Ecto neural progenitor cell (in vitro differentiated cells): ENCODE measurements around the gene HSPE1.
"Not testable (repeated sequence)": the region's sequence is repeated elsewhere in the genome, so short reads cannot be mapped to it uniquely, and the experiment has no call there.

Experiments used
- DNase-seq: peaks from one replicate; pipeline ENCODE4 v3.0.0-alpha.2; 2018; ENCODE audit warnings: low spot score

HSPE1 gene

DNA sequence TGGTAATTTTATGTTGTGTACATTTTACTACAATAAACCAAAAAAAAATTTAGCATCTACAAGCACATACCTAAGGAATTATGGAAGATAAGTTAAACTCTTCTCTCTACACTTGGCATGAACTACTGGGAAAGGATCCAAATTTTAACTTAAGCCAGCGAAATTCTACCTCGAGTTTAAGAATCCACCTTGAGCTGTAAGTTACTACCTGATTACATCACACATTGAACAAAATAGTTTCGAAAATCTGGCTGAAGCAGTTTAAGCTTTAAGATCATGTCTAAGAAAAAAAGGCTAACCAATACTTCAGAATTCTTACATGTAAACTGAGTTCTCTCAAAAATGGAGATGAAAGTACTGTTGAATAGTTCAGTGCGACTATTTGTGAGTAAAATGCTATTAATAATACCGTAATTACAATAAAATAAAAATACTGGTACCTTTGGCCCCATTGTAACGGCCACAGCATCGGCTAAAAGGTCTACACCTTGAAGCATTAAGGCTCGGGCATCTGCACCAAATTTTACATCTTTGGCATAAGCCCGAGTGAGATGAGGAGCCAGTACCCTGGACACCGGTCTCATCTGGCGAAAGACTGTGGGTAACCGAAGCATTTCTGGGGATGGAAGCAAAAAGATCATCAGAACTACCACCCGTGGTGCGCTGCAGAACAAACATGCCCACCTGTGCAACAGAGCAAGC, 1.8 kb upstream of the HSPE1 start:
- no peak for DNase-seq

DNA sequence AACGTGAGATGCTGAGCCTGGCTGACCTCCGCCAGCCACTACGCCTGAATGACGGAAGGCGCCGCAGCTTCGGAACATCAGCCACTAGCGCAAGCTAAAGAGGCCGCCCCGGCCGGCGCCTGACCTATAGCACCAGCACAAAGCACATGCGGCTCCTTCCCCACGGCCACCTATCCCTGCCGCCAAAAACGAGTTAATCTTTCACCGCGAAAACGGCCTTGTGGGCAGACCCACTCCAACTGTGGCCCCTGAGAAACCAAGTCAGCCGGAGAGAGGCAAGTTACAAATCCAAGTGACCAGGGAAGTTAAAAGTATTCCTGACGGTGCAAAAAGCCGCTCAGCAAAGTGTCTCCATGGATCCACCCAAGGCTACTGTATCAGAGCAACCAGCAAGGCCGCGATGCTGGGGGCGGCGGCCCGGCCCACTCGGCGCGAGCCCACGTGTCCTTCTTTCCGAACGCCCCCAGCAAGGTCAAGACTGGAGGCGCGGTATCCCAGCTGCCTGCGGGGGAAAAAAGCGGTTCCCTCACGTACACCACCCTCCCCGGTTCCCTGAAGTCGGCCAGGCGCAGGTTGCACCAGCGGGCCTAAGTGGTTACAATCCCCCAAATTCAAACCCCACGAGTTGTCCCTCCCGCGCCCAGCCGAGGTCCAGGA, 1.1 kb upstream of the HSPE1 start:
- peak; percentile 74 for DNase-seq

DNA sequence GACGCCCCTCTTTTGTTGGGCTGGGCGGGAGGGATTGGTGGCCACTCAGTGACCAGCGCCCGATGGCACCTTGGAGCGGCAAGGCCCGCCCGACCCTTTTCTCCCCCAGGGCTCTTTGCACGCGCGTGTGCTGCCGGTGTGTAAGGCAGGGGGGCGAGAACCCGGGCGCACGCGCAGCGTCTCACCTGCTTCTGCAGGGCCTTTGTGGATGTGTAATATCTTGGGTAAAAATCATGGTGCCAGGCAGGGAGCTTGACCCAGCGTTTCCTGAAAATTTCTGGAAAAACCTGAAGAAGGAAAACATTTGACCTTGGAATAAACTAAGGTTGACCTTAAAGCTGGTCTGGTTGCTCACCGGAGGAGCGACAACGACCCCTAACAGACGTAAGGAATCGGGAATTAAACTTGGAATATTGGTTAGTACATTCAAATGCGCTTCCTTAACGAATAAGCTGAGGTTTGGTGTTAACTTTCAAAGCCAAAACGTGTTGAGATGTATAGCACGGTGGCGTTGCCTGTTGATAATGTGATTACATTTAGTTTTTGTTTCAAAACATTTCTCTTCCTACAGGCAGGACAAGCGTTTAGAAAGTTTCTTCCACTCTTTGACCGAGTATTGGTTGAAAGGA, 438 bp downstream of the HSPE1 start:
- no peak for DNase-seq

DNA sequence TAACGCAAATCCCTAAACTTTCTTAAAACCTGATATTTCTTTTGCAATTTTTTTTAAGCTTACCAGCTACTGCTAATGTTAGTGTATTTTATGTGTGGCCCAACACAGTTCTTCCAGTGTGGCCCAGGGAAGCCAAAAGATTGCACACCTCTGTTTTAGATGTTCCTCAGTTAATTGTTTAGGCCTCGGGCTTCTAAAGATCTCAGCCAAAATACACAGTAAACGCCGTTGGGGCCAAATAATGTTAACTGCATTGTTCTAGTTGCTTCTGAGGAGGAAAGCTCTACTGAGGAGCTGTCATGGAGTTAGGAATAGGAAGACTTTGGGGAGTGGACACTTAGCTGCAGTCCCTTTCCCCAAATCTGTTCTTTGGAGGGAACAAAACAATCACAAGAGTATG, 2.0 kb downstream of the HSPE1 start:
- DNase-seq, result no peak

DNA sequence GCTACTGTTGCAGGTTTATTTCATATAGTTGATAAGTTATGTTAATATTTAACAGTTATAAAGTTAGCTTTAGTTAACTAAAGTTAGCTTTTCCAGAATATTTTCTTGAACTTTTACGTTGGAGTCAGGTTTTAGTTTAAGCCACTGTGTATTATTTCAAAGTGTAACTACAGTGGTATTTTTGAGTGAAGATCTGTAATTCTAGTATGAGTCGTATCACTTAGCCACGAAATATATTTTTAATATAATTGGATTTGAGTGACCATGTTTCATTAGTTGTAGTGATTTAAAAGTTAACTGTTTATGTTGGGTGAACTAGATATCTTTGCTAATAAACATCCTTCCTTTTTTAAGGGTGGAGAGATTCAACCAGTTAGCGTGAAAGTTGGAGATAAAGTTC, 2.5 kb downstream of the HSPE1 start:
- DNase-seq, result no peak

DNA sequence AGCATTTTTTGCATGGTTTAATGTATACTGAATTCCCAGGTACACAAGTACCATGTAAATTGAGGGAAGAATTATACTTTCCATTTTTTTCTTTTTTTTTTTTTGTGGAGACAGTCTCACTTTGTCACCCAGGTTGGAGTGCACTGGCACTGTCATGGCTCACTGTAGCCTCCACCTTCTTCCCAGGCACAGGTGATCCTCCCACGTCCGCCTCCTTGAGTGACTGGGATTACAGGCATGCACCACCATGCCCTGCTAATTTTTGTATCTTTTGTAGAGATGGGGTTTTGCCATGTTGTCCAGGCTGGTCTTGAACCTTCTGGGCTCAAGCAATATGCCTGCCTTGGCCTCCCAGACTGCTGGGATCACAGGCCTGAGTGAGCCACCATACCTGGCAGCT, 3.8 kb downstream of the HSPE1 start:
- DNase-seq, result no peak

DNA sequence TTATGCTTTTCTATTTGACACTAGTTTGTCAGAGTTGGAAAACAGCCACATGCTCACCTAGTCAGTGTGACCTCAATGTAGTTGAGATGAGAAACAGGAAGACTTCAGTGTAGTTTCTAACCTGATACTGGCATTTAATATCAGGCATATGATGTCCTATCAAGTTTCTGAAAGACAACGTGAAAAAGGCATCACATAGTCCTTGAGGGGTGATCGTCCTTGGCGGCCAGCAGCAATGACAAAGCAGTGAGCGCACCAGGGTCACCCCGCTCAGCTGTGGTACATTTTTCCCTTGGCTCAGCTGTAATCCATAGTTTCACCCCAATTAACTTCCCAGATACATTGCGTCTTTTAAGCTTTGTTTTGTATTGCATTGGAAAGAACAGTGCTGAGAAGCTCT, 4.3 kb downstream of the HSPE1 start:
- DNase-seq, result no peak

DNA sequence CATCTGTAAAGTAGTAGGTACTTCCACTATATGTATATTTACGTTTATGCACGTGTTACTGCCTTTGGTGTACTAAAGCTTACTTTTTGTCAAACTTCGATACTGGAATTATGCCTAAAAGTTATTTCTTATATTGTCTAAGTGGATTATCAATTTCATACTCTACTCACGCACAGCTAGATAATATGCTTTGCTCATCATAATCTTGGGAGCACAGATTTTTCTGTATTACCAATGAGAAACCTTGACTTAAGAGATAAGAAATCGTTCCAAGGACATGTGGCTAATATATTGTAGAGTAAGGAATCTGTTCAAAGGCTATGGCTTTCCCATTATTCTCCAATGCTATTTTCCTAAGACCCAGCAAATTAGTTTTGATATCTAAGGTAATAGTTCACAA, 6.5 kb downstream of the HSPE1 start:
- DNase-seq, result no peak

DNA sequence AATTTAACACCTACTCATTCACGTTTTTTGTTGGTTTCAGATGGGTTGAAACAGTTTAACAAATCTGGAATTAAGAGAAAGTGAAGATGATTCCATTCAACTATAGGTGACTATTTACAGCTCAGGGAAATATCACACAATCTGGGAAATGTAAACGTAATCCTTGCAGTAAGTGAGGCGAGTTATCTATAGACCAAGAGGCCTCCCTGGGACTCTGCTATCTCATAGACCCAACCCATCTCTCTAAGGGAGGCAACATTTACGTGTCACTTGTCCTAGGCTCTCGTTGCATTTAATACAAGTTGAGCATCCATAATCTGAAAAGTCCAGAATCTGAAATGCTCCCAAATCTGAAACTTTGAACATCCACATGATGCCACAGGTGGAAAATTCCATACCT, 13.7 kb downstream of the HSPE1 start:
- no peak for DNase-seq

DNA sequence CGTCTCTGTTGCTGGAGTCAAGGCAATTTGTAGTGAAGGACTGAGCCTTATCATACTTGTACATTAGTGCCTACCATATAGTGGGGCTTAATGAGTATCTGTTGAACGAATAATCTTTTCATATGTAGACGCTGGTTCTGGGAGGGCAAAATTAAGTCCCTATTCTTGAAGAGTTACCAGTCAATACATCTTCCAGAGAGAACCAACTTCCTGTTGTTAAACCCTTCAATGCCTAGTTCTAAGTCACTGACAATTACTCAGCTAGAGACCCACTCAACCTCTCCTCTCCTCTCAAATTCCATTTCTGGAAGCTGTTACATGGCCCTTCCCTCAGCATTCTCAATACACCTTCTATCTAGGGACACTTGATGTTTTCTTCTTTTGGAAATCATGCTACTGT, 14.6 kb downstream of the HSPE1 start:
- no peak for DNase-seq

DNA sequence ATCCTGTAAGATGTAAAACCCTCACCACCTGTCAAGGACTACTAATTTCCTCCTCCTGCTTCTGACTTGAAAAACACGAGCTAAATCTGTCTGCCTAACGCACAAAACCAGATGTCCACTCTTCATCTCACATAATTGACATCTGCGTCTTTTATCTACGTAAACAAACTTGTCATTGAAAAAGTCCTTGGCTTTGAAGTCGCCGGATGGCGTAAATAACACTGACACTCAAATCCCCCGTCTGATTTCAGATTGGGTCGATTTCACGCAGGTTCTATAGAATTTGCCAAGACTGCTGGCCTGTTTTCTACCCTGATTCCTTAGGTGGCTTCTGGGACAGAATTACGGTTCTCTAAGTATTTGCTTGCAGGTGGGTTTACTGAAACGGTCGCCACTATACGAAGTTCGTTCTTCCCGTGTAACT, 15.1 kb downstream of the HSPE1 start:
- no peak for DNase-seq

DNA sequence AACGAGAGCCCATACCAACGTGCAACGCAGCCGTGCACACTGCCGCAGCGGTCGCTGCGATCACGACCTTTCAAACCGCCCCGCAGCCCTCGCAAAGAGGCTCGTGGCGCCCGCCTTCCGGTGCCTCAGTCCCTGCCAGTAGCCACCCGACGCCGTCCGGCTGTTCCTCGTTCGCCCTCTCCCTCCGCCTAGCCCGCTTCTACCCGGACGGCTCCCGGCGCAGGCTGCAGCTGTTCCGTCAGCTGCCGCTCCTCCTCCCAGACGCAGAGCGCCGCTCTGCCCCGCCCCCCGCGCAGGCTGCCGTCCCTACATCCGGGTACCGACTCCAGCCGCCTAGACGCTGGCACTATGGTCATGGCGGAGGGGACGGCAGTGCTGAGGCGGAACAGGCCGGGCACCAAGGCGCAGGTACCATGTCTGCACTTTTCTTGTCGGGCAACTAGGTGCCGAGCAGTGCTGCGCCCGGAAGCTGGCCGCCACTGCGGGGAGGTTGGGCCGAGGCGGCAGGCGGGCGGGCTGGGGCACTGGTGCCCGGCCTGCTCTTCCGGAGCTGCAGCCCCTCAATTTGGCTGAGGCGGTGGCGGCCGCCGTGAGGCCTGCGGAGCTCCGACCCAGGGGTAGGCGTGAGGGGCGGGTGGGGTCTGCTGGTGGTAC, 15.7 kb downstream of the HSPE1 start, which contains the start of gene MOB4:
MOB4 (plus strand) TSS at position 328 of the 654 bp plus-strand sequence; CDS start at position 349, 21 bp downstream.
- DNase-seq, result peak; percentile 97

DNA sequence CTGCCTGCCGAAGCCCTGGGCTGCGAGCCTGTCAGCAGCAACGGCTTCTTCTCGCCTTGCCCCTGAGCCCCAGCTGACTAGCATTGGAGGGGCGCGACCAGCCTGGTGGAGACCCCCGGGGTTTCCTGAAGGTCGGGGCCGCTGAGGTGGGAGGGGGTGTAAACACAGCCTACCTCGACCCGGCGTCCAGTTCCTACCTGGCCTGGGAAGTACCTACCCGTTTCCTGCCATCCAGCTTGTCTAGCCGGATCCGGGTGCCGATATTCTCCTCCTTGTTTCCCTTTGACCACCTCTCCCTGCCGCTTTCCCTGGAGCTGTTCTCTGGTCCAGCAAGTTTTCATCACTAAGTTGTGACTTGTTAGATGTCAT, 16.2 kb downstream of the HSPE1 start:
- DNase-seq, result no peak

DNA sequence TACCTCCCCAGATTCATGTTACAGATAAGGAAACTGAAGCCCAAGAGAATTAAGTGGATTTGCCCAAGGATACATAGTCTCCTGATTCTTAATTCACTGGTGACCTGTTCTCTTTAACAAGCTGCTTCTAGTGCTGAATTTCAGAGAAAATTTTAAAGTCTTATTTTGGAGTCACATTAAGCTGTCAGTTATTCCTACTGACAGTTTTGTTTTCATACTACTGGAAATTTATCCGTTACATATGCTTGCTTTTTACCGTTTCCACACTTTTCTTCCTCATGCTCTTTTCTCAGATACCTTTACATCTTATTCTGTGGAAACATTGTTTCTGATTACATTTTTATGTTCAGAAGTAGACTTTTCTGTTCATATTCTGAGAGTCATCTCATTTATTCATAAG, 17.0 kb downstream of the HSPE1 start:
- no peak for DNase-seq

DNA sequence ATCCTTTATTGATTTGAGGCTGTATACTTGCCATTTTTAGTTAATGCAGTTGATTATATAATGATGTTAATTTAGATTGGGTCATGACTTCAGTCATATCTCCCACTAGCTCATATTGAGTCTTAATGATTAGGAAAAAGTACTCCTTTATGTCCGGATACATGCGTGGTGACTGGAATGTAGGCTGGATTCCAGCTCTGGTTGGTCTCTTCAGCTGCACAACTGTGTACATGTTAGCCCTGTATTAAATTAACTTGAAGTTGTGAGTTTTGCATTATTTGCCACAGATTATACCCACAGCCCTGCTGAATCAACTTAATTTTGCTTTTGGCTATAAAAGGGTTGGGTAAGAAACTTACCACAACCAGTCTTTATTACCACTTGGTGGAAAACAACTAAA, 38.2 kb downstream of the HSPE1 start:
- no peak for DNase-seq

DNA sequence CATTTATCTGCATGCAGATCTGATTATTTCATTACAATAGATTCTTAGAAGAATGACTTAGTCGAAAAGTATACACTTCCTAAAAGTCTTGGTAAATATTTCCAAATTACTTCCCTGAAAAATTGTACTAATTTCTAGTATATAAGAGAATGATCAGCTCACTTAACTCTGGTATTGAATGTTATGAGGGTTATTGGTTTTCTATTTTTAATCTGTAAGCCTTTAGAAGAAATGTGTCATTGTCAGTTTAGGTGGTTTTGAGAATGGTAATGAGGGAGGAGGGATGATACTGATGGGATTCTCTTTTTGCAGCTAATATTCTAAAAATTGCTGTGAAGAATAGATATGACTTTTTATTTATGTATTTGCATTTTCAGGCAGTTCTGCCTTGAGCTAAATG, 39.6 kb downstream of the HSPE1 start:
- no peak for DNase-seq

DNA sequence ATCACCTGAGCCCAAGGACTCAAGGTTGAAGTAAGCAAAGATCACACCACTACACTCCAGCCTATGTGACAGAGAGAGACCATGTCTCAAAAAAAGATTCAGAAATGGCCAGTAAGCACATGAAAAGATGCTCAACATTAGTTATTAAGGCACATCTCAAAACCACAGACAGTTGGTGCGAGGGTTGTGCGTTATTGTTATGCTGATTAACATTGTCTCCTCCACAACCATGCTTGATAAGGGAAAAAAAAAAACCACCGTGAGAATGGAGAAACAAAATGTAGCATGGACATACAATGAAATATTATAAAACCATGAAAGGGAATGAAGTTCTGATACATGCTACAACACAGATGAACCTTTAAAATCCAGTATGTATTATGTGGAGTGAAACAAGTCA, 43.0 kb downstream of the HSPE1 start:
- no peak for DNase-seq

DNA sequence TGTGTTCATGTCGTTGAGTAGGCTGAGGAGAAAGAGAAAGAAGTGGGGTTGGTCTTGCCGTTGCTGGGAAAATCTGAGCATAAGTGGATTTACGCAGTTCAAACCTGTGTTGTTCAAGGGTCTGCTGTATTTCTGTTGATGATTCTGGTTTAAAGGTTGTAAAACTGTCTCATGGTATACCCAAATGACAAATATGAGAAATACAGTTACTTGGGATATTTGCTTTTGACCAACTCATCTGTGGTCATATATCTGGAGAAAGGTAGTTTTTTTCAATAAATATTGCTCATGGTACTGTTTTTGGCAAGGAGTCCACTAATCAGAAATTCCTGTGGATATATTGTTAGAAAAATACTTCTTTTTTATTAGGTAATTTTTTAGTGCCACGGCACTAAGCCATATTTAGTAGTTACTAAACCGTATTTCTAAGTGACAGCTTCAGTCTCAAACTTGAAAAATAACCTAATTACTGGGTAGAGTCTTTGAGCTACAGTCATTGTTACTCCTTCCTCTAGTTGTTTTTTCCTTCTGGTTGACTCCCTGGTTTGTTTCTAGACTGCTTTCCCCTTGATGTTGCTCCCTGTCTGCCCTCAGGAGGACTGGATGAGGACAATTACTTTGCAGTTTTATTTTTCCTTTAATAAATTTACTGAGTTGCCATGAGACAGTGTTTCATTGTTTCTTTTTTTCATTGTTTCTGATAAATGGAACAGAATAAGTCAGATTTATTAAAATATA, 47.2 kb downstream of the HSPE1 start:
- no peak for DNase-seq

DNA sequence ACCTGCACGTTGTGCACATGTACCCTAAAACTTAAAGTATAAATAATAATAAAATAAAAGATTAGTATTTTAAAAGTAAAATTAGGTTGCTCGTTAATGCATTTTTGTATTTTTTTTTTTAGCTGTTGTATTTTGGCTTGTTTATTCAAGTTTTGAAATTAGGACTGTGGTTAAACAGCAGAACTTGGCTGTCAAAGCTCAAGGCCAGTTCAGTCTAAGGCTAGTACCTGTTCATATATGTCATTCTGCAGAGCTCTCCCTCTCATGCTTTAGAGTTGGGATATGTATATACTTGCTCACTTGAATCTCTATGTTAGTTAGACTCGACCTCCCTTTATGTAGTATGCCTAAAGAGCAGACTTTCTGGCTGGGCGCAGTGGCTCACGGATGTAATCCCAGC, 48.4 kb downstream of the HSPE1 start:
- no peak for DNase-seq

DNA sequence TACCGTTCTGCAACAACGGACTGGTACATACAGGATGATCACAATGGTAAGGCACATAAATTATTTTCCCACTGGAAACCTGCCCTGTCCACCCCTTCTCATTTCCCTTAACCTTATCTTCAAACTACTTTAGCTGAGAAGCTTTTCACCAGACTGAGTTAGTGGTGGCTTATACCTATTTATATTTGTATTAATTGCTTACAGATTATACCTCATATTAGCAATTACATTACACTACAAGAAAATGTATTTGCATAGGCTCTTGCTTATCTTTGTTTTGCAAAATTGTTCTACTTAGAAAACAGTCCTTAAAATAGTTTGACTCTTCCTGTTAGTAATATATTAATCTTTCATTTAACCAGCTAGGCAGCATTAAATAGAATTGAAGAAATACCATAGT, 51.1 kb downstream of the HSPE1 start:
- not testable (repeated sequence) for DNase-seq
